ENCODE measurements around the gene SNX17.

Gene SNX17

DNA sequence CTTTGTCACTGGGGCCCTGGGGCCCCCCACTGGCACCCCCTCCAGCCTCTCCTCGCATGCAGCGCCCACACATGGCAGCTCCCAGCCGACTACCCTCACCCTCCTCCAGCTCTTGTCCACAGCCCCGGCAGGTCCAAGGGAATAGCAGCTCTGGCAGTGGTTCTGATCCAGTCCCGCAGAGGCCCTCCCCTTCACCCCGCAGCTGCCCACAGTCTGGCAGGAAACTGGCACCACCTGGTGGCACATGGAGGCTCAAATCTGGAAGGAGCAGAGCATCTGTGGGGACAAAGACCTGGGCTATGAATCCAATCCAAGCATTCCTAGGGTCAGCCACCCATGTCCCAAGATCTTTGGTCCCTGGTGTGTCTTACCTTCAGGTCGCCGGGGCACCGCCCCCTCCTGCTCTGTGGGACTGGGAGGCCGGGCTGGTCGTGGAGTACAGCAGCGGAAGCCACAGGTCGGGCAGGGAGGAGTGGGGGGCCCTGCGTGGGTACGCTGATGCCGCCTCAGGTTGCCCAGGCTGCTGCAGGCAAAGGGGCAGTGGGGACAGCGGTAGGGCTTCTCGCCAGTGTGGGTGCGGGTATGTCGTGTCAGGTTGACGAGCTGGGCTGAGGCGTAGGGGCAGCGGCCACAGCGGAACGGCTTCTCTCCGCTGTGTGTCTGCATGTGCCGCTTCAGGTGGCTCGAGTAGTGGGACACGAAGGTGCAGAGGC lies 7.8 kb downstream of the SNX17 start:
- Histone ChIP-seq H3K27ac (replicated peaks) (no peak overlapping the region), H3K27me3 (ENCODE audit: insufficient read depth, poor library complexity, severe bottlenecking) (no peaks in the 10 kb centered on the region), H3K4me3 (replicated peaks; ENCODE audit: insufficient read depth, low read length) (no peak overlapping the region)
- TF ChIP-seq SPI1 (IDR thresholded peaks at IDR 0.05; ENCODE audit: borderline replicate concordance, low read depth) (no peak), POLR2AphosphoS5 (IDR thresholded peaks at IDR 0.05; ENCODE audit: low read depth) (peak; percentile 63; the same call in 1 of the 2 replicates)
- TF ChIP-seq, protein P1, sequence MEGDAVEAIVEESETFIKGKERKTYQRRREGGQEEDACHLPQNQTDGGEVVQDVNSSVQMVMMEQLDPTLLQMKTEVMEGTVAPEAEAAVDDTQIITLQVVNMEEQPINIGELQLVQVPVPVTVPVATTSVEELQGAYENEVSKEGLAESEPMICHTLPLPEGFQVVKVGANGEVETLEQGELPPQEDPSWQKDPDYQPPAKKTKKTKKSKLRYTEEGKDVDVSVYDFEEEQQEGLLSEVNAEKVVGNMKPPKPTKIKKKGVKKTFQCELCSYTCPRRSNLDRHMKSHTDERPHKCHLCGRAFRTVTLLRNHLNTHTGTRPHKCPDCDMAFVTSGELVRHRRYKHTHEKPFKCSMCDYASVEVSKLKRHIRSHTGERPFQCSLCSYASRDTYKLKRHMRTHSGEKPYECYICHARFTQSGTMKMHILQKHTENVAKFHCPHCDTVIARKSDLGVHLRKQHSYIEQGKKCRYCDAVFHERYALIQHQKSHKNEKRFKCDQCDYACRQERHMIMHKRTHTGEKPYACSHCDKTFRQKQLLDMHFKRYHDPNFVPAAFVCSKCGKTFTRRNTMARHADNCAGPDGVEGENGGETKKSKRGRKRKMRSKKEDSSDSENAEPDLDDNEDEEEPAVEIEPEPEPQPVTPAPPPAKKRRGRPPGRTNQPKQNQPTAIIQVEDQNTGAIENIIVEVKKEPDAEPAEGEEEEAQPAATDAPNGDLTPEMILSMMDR (IDR thresholded peaks at IDR 0.05; ENCODE audit: insufficient read depth, low read length), result peak; percentile 3
- peak in 1 of 2 experiments; percentile 30 for DNase-seq (ENCODE audit: low read depth in 1 of 2, low spot score in 1 of 2)

DNA sequence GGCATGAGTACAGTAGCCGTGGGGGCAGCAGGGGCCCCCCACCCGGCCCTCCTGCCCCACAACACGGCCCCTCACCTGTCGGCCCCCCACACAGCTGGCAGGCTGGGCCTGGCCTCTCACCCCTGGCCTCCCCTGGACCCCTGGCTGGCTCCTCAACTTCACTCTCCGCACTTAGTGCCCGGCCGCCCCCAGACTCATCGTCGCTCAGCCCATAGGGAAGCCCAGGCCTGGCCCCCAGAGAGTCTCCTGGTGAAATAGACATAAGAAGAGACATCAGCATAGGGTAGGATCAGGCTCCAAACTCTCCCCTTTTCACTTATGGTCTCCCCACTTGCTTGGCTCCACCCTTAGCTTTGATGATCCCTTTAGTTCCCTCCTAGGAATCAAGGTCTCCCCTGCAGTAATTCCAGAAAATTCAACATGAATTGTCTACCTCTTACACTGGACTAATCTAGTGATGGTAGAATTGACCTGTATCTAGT lies 8.4 kb downstream of the SNX17 start:
- no peak overlapping the region for H3K4me3 ChIP-seq (replicated peaks; ENCODE audit: insufficient read depth, low read length)
- peak overlapping the region; percentile 70 for H3K27ac ChIP-seq (replicated peaks)
- no peaks in the 10 kb centered on the region for H3K27me3 ChIP-seq (ENCODE audit: insufficient read depth, poor library complexity, severe bottlenecking)
- TF ChIP-seq, protein P2, sequence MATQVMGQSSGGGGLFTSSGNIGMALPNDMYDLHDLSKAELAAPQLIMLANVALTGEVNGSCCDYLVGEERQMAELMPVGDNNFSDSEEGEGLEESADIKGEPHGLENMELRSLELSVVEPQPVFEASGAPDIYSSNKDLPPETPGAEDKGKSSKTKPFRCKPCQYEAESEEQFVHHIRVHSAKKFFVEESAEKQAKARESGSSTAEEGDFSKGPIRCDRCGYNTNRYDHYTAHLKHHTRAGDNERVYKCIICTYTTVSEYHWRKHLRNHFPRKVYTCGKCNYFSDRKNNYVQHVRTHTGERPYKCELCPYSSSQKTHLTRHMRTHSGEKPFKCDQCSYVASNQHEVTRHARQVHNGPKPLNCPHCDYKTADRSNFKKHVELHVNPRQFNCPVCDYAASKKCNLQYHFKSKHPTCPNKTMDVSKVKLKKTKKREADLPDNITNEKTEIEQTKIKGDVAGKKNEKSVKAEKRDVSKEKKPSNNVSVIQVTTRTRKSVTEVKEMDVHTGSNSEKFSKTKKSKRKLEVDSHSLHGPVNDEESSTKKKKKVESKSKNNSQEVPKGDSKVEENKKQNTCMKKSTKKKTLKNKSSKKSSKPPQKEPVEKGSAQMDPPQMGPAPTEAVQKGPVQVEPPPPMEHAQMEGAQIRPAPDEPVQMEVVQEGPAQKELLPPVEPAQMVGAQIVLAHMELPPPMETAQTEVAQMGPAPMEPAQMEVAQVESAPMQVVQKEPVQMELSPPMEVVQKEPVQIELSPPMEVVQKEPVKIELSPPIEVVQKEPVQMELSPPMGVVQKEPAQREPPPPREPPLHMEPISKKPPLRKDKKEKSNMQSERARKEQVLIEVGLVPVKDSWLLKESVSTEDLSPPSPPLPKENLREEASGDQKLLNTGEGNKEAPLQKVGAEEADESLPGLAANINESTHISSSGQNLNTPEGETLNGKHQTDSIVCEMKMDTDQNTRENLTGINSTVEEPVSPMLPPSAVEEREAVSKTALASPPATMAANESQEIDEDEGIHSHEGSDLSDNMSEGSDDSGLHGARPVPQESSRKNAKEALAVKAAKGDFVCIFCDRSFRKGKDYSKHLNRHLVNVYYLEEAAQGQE (IDR thresholded peaks at IDR 0.05; ENCODE audit: insufficient replicate concordance, low read depth), result no peak
- TF ChIP-seq SPI1 (IDR thresholded peaks at IDR 0.05; ENCODE audit: borderline replicate concordance, low read depth) (no peak), GABPA (IDR thresholded peaks at IDR 0.05; ENCODE audit: low read depth) (no peak), POLR2AphosphoS5 (IDR thresholded peaks at IDR 0.05; ENCODE audit: low read depth) (no peak)
- TF ChIP-seq, protein P1 (IDR thresholded peaks at IDR 0.05; ENCODE audit: insufficient read depth, low read length), result no peak
- no peak for DNase-seq (ENCODE audit: low read depth in 1 of 2, low spot score in 1 of 2)

DNA sequence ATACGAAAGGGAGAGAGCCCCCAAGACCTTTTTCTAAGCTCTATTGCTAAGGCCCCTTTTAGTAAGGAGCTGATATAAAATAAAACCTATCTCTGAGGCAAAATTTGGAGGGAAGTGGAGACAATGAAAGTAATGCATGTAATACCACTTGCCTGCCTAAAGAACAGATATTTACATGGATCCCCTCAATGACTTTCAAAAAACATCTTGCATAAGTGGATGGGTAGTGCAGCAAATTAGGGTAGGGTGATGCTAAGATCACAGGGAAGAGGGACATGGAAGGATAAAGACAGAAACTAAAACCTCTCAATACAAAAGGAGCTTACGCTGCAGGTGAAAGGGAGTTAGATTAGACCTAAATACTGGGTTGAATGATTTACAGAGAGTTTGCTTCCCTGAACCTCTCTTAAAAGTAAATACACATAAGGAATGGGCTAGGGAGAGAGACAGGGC lies 9.0 kb downstream of the SNX17 start:
- TF ChIP-seq POLR2AphosphoS5 (IDR thresholded peaks at IDR 0.05; ENCODE audit: low read depth) (no peak), GABPA (IDR thresholded peaks at IDR 0.05; ENCODE audit: low read depth) (no peak), SPI1 (IDR thresholded peaks at IDR 0.05; ENCODE audit: borderline replicate concordance, low read depth) (no peak)
- TF ChIP-seq, protein P2 (IDR thresholded peaks at IDR 0.05; ENCODE audit: insufficient replicate concordance, low read depth), result no peak
- TF ChIP-seq, protein P1 (IDR thresholded peaks at IDR 0.05; ENCODE audit: insufficient read depth, low read length), result no peak
- H3K27me3 ChIP-seq (ENCODE audit: insufficient read depth, poor library complexity, severe bottlenecking), result no peaks in the 10 kb centered on the region
- DNase-seq (ENCODE audit: low read depth in 1 of 2, low spot score in 1 of 2), result no peak
- peak overlapping the region; percentile 70 for H3K27ac ChIP-seq (replicated peaks)
- peak overlapping the region; percentile 77 for H3K4me3 ChIP-seq (replicated peaks; ENCODE audit: insufficient read depth, low read length)

All from HL-60 (cell line).